Myocyte (in vitro differentiated cells): ENCODE results near the gene SAE1. TPM values are rescaled to one million over a fixed set of nuclear protein-coding genes. Genes with fewer than 3 reads are reported as not detected.
"Not testable (repeated sequence)": the region's sequence is repeated elsewhere in the genome, so short reads cannot be mapped to it uniquely, and the experiment has no call there.

Experiments
- DNase-seq: peaks from one replicate; pipeline ENCODE4 v3.0.0-alpha.2; 2012; ENCODE audit warnings: low read depth
- total RNA-seq: library from RNA; depleted of rRNA; stranded (reverse); fragments of >200 nt; gene quantifications from 2 replicates; pipeline ENCODE4 v1.2.3, GENCODE V29; 2014

SAE1 gene
- total RNA-seq, 1 donor from 2014 or later = 144 TPM

DNA sequence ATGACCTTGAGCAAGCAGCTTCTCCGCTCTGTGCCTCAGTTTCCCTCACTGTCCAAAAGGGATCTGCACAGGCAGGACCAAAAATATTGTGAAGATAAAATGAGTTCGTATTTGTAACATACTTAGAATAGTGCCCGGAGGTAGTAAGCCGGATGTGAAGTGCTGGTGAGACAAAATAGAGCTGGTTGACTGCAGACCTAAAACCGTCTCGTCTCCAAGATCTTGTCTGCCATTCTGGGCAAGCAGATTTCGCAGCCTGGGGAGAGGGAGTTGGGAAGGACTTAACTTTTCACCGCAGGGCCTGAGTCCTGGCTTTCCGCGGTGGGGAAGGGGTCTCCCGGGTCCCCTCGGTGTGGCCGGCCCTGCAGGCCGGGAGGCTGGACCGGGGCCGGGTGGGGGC is 108.5 kb downstream of the SAE1 start:
- DNase-seq = no peak

DNA sequence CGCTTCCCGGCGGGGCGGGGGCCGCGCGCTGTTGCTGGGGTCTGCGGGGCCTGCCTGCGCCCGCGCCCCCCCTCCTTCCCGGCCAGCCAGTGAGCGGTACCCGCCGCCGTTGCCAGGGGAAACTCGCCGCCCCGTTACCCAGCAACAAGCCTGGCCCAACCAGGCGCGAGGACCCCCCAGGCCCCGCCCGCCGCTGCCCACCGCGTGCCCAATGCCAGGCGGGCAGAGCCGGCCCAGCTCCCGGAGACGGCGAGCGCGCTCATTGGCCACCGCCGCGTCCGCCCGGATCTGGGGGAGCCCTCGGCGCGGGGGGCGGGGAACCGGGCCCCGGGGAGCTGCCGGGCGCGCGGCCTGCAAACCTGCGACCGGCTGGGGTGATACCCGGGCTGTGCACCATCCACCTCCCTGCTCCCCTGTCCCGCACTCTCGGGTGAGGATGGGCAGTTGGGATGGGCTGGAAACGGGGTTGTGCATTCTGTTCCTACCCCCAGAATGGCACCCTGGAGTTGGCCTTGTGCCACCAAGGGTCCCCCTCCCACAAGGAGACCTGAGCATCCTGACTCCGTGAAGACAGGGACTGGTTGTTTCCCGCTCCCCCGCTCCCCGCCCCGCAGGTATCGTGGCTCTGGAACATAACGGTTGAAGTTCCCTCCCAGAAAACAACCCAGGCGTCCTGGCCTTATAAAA is 109.1 kb downstream of the SAE1 start:
- DNase-seq = peak; percentile 80

DNA sequence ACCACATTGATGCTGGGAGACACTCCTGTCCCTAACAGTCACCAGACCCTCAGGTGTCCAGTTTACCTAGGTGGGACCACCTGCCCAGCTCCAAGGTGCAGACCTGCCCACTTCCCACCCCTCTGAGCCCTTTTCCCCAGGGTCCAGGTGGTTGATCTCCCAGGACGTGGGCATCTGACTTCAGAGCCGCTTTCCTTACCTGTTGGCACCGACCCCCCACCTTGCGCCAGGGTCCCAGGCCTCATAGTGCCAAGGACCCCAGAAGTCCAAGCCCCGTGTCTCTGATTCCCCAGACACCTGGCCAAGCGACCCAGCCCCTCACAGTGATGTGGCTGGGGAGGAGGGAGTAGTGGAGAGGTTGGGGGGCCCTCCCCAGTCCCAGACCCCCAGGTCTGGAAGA is 109.9 kb downstream of the SAE1 start:
- DNase-seq = no peak

DNA sequence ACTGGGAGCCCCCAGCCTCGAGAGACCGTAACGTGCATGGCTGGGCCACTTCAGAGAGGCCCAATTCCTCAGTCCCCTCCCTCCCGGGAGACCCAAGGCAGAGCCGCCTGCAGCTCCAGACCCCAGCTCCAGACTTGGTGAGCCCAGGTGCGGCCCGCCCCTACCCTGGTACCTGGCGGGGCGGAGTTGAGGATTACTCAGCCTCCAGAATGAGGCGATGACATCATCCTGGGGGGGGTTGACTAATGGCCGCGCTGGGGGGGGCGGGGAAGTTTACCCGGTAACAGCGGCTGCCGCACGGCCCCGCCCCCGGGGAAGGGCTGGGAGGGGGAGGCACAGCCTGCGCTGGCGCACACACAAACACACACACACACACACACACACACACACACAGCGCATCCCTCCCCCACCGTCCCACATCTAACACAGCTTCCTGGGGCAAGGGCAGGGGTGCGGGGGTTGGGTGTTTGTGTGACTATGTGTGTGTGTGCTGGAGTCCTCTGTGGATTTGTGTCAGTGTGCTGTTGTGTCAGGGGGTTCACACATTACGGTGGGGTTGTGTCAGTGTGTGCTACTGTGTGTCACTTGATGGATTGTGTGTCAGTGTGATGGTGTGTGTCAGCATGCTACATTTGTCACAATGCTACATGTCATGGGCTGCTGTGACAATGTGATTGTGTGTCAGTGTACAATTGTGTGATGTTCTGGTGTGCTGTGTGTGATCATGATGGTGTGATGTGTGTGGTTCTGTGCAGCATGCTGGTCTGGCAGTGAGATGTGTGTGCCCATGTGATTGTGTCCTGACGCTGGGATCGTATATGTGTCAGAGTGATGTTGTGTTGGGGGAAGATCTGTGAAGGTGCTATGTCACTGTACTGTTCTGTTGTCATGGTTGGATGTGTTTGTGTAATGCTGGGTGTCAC is 110.6 kb downstream of the SAE1 start:
- peak; percentile 73 for DNase-seq

DNA sequence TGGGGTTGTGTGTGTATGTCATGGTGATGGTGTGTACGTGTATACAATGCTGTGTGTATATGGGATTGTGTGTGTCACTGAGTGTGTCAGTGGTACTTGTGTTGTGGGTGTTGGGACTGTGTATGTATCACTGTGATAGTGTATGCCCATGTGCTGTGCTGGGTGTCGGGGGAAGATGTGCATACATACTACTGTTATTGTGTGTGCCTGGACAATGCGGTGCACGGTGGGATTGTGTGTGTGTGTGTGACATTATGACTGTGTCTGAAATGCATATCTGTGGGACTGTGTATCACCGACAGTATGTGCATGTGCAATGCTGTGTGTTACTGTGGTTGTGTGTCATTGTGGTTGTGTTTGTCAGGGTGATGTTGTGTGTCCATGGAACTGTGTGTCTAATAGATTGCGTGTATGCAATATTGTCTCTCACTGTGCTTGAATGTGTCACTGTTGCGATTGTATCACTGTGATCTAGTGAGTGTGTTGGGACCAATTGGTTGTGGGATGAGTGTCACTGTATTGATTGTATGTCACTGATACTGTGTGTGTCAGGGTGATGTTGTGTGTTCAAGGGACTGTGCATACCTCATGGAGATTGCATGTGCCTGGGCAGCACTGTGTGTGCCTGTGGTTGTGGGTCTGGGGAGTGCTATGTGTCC is 111.4 kb downstream of the SAE1 start:
- no peak for DNase-seq

DNA sequence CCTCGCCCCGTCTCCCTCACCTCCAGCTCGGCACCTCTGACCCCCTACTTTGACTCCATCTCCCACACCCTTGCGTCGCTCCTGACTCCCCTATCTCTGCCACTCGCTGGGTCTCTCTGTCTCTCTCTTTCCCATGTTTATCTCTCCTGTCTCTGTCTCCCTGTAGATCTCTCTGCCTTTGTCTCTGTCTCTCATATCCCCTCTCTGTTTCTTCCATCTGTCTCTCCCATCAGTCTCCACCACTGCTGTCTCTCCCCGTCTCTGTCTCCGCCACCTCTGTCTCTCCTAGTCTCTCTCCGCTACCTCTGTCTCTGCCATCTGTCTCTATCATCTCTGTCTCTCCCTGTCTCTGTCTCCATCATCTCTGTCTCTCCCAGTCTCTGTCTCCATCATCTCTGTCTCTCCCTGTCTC is 112.7 kb downstream of the SAE1 start:
- no peak for DNase-seq

DNA sequence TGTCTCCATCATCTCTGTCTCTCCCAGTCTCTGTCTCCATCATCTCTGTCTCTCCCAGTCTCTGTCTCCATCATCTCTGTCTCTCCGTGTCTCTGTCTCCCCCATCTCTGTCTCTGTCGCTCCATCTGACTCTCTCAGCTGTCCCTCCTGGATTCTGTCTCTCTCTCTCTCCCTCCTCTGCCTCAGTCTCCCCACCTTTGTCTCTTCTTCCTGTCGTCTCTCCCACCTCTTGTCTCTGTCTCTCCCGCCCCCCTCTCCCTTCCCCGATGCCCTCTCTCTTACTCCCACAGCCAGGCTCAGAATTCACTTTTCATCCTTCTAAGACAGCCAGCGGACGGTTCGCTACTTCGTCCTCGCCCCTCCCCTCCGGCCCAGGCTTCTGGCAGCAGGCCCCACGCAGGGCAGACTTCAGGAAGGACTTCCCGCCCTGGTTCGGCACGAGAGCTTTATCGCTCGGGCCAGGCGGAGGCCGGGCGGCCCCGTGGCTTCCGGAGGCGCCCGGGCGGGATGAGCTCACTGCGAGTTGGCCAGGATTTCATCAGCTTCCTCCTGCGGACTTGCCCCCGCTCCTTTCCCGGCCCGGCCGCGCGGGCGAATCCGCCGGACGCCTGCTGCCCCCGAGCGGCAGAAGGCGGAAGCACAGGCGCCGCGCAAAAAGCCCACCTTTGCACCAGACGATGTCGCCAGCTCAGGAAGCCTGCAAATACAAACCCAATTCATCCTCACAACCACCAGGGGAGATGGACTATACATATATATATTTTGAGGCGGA is 113.3 kb downstream of the SAE1 start:
- DNase-seq = peak; percentile 91

DNA sequence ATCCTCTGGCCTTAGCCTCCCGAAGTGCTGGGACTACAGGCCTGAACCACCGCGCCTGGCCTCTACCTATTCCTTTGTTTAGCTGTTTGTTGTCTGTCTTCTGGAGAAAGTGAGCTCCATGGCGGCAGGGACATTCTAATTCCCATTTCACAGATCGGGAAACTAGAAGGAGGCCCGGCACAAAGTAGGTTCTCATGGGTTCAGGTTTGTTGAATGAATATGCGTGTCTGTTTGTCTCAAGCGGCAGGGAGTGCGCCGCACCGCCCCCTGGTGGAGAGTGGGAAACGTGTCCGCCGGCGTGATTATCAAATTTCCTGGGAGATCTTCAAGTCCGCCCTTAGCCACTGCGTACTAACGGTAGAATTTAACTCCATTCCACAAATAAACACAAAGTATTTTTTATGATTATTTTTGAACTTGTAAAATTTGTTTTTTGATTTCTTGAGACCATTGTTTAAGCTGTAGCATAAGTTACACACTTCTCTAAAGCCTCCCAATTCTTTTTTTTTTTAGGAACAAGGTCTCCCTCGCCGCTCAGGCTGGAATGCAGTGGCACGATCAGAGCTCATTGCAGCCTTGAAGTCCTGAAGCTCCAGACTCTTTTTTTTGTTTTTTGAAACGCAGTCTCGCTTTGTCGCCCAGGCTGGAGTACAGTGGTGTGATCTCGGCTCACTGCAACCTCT is 116.8 kb downstream of the SAE1 start:
- DNase-seq = peak; percentile 80

DNA sequence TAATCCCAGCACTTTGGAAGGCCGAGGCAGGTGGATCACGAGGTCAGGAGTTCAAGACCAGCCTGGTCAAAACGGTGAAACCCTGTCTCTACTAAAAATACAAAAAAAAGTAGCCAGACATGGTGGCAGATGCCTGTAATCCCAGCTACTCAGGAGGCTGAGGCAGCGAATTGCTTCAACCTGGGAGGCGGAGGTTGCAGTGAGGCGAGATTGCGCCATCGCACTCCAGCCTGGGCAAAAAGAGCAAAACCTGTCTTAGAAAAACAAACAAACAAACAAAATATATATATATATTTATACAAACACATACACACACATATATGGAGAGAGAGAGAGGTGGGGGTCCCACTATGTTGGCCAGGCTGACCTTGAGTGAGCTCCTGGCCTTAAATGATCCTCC is 122.4 kb downstream of the SAE1 start:
- DNase-seq = not testable (repeated sequence)

DNA sequence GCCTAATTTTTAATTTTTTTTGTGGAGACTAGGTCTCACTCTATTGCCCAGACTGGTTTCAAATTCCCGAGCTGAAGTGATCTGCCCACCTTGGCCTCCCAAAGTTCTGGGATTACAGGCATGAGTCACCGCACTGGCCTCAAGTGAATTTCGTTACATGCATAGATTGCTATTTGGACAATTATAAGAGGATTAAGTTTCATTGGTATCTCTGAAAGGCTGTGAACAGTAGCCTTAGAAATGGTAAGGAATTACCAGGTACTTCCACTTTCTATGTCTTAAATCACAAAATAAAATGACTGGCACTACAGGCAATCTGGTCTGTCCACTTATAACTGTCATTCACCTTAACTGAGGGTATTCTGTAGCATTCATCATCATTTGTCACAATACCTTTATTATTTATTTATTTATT is 122.8 kb downstream of the SAE1 start:
- peak; percentile 71 for DNase-seq

DNA sequence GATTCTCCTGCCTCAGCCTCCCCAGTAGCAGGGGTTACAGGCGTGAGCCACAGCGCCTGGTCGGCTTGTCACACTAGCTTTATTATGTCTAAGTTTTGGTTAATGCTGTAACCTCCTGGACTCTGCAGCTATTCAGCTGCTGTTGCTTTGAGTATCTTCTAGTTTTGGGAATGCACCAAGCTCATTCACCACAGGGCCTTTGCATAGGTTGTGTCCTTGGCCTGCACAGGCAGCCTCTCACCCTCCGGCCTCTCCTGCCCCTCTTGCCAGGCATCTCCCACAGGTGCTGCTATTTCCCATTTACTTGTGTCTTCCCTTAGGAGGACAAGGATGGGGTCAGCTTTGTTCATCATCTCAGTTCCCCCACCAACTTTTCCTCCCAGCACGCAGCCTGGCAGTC is 123.3 kb downstream of the SAE1 start:
- DNase-seq = no peak

DNA sequence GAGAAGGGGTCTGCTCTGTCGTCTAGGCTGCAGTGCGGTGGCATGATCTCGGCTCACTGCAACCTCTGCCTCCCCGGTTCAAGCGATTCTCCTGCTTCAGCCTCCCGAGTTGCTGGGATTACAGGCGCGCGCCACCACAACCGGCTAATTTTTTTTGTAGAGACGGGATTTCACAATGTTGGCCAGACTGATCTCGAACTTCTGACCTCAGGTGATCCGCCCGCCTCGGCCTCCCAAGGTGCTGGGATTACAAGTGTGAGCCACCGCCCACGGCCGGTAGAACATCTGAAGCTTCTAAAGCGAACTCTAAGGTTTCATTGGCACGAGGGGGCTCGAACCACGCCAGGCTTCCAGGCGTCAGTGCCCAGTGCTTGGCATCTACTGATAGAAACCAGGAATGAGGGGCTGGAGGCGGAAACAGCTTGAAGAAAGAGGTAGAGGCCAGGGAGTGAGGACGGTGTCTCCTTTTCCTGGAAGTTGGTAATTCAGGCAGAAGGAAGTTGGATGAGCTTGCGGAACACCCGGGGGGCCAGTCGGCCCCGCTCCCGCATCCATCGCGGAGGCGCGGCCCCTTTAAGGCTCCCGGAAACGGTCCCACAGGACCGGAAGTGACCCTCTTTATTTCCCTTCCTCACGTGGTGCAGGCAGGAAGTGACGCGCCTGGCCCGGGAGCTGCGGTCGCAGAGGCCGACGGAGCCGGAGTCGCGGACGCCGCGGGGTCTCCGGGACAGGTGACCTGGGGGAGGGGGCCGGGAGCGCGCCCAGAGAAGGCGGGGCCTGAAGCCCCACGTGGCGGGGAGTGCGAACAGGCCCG is 125.5 kb downstream of the SAE1 start, which contains the start of gene CCDC9:
TSS of gene CCDC9 (plus strand) at position 647 of the 814 bp plus-strand sequence. CDS start 1,876 bp downstream, outside the sequence.
- DNase-seq = peak; percentile 96

DNA sequence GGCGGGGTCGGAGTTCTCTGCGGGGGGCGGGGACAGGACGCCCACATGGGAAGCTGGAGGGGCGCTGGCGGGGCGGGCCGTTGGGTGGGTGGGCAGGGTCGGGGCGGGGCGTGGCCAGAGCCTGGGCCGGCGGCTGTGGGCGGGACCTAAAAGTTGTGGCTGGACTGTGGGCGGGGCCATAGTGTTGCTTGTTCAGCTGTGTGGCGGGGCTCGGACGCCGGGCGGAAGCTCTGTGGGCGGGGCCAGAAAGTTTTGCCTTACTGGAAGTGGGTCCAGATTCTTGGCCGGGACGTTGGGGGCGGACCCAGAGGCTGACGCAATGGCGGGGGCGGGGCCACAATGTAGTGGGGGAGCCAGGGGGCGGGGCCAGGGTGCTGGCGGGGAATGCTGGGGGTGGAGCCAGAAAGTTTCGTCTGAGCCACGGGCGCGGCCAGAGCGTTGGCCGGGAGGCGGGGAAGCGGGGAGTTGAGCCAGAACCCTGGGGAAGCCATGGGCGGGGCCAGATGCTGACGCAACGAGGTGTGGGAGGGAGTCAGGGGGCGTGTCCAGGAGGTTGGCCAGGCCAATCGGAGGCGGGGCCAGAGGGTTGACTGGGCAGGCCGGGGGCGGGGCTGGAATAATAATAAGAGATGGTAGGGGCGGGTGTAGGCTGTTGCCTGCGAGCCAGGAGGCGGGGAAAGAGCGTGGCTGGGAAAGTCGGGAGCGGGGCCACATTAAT is 126.2 kb downstream of the SAE1 start:
- DNase-seq = peak; percentile 99

DNA sequence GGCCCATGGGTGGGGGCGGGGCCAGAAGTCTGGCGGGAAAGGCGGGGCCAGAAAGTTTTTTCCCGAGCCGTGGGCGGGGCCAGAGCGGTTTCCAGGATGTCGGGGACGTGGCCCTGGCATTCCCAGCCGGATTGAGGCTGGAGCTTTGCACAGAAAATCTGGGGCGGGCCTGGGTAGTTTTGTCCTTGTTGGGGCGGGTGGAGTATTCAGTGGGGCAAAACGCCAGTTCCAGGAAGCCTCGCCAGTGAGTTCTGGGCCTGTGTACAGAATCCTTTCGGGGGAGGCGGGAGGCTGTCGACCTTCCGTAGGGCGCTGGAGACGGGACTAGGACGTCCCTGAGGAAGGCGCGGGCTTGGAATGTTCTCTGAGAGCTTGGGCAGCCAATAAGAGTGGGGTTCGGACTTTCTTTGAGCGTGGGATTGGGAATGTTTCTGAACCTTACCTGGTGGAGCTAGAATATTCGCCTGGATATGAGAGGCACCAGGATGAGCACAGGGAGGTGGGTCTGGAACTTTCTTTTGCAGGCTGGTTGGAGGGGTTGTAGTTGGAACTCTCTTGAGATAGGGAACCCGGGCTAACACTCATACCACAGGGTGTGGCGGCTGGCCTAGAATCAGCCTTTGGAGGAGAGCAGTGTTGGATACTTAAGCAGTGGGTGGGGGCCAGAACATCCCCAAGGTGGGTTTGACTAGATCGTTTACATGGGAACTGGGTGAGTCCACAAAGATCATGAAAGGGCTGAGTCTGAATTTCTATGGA is 127.0 kb downstream of the SAE1 start:
- no peak for DNase-seq

DNA sequence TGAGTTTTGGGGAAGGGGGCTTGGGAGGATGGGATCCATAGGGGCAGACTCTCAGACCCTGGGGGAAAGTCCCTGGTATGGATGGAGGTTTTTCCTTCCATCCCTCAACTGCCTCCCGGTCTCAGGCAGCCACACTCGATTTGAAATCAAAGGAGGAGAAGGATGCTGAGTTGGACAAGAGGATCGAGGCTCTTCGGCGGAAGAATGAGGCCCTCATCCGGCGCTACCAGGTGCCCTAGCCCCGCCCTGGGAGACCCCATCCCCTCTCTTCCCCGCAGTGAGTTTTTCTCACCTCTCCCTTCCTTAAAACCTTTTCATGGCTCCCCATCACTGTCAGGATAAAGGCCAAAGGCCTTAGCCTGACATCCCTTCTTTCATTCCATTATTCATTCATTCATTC is 127.8 kb downstream of the SAE1 start:
- DNase-seq = no peak

DNA sequence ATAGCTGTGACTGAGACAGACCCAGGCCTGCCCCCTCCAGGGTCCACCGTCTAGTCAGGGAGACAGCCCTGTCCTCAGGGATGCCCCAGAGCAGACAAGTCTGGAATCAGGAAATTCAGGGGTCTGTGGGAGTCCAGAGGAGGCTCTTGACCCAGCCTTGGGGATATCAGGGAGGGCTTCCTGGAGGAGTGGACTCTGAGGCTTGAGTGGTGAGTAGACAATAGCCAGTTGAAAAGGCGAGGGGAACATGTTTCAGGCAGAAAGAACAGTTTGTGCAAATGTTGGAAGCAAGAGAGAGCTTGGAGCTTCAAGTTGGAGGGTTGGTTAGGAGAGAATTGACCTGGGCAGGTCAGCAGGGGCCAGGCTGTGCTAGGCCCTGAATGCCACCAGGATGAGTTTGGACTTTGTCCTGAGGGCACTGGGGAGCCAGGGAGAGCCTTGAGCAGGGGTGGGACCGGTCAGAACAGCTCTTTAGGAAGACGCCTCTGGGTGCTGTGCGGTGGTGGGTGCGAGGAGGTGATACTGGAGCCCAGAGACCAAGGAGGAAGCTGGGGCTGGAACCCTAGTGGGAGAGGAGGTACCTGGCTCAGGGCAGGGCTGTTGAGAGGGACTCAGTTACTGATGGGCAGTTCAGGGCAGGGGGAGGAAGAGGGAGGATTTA is 128.4 kb downstream of the SAE1 start:
- no peak for DNase-seq
